Psoas muscle (tissue), 8 donors: ENCODE results near the gene FANCI. TPM values are rescaled to one million over a fixed set of nuclear protein-coding genes. Genes with fewer than 3 reads are reported as not detected.

Experiments used
- ATAC-seq, 4 donors: fragments of 200-7000 bp; cut with Tn5 transposase; one replicate each; pipeline ENCODE4 v1.9.1; 2020; ENCODE audit warnings: moderate library complexity in 3 of 4, mild to moderate bottlenecking in 2 of 4
- DNase-seq, 2 donors: peaks; one replicate each; pipeline ENCODE4 v3.0.0-alpha.2; 2020
- H3K27ac ChIP-seq: fragments of 200-600 bp; one replicate; pipeline ENCODE4 v1.8.0; 2022
- H3K27me3 ChIP-seq, 3 donors: fragments of 200-600 bp in 1 of 3; one replicate each; pipeline versions ENCODE4 v1.6.1 to v1.8.0; 2013 to 2022; ENCODE audit warnings: low read length in 2 of 3, mild to moderate bottlenecking in 2 of 3, moderate library complexity in 1 of 3; ENCODE audit not compliant: insufficient read depth in 3 of 3
- H3K36me3 ChIP-seq, 2 donors: fragments of 200-600 bp in 1 of 2; one replicate each; pipeline versions ENCODE4 v1.6.1 to v1.8.0; 2013 to 2022; ENCODE audit warnings: low read depth in 1 of 2, mild to moderate bottlenecking in 1 of 2, moderate library complexity in 1 of 2; ENCODE audit not compliant: insufficient read depth in 1 of 2
- H3K4me1 ChIP-seq: fragments of 200-600 bp; one replicate; pipeline ENCODE4 v1.8.0; 2022
- H3K4me3 ChIP-seq: fragments of 200-600 bp; one replicate; pipeline ENCODE4 v1.8.0; 2022; ENCODE audit warnings: mild to moderate bottlenecking
- H3K9me3 ChIP-seq: fragments of 200-600 bp; one replicate; pipeline ENCODE4 v1.8.0; 2022
- CTCF ChIP-seq: fragments of 200-600 bp; IDR thresholded peaks from one replicate; pipeline ENCODE4 v1.8.0; 2022; ENCODE audit warnings: antibody characterized with exemption
- WGBS, 3 donors: extraction: QIAGEN DNeasy Blood & Tissue Kit; methylation state at CpG; one replicate each; pipeline versions ENCODE4 v1.1.6 to v1.1.7; 2013; 5-methylcytosine and 5-hydroxymethylcytosine counted together
- intact Hi-C, 2 donors: fragments of 100-400 bp; cut with DNase I; formaldehyde crosslinking; loops; one replicate each; pipeline versions ENCODE4 v1.11.0 to v1.14.2; 2022
- polyA plus RNA-seq, 3 donors: library from polyadenylated mRNA; stranded (reverse); fragments of 200-250 nt; gene quantifications; one replicate each; pipeline ENCODE4 v1.2.3, GENCODE V29; 2013
- total RNA-seq, 4 donors: library from RNA; stranded (reverse); fragmentation: NEBNext Ultra II Directional in 2 of 4; extraction: Animal tissue kit (Norgen Biotek cat#: 25700) in 2 of 4; gene quantifications; one replicate each; pipeline versions ENCODE4 v1.2.1 to v1.2.4, GENCODE V29; 2021 to 2023
- donor health status: healthy with polysubstance abuse.
- donor health status: DM: no; HTN: no; CAD: no; lungs with moderate emphysema.
- donor health status: Bipolar disorder and iron deficiency.
- donor health status: healthy.
- donor health status: DM: yes; HTN: yes; CAD: no.
- donor health status: DM: no; HTN: no; CAD: no.
- donor health status: DM: no; HTN: no; CAD: no.
- donor health status: DM: yes; HTN: yes; CAD: no.

The FANCI gene
- total and polyA plus RNA-seq, 7 donors, result 0.48 to 2.3 (median 0.82) TPM

DNA sequence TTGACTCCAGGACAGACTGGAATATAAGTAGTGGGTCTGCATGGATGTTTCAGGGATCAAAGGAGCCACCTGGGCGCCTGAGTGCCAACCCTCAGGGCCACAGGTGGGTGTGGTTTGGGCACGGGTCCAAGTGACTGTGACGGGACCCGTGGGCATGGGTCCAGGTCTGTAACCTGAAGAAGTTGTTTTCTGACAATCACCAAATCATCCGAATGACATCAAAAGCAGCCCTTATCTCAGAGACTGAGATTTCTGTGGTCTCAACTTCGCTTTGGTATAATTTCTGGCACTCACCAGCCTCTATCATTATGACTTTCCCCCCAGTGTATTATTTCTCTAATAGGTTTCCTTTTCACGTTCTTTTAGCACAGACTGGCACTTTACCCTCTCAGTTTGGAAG lies 46.8 kb upstream of the FANCI start:
- intact Hi-C loops, result no loop called here
- ATAC-seq (no peak), DNase-seq (no peak)
- Histone ChIP-seq H3K27ac (no peak overlapping the region), H3K9me3 (no peaks in the 10 kb centered on the region), H3K36me3 (peaks cover 0 to 96% of the 10 kb centered on the region in 2 donors), H3K27me3 (no peaks in the 10 kb centered on the region), H3K4me3 (no peak overlapping the region), H3K4me1 (no peaks in the 10 kb centered on the region)
- TF ChIP-seq CTCF, result no peak
- WGBS, 3 donors, result 46 to 54% (median 50%) methylated on average over 7 of the region's 7 CpGs

DNA sequence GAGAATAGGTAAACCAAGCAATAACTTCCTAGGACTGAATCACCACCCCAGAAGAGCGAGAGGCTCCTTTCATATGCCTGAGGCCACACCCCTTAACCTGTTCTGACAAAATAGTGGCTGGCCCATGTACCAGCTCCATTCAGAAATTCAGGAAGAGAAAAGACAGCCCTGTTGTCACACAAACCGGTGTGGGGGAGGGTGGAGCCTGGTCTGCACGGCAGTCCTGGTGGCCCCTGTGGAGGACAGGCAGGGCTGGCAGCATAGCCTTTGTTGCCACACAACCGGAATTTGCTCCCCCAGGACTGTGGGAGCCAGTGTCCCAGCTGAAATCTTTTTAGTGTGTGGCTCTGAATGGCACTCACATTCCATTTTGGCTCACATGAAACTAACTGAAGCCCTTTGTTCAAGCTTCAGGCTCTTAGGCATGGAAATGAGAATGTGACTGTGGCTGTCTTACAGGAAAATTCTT lies 46.2 kb upstream of the FANCI start:
- no peak for DNase-seq
- peaks cover 0 to 90% of the 10 kb centered on the region in 2 donors for H3K36me3 ChIP-seq
- intact Hi-C loops, result no loop called here

DNA sequence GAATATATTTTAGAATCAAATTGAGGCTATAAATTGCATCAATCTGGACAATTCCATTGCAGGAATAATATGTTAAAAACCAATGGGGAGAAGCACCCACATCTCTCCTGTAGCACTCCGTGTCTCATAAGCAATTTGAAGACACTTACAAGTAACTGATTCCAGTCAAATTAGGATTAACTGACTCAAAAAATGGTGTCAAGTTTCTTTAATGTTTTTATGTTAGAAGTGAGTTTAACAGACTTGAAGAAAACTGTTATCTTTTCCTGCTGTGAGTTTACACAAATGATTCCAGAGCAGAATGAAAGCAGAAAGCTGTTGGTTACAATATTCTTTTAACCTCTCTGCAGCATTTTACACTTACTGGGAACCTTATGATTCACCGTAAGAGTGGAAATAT lies 45.6 kb upstream of the FANCI start:
- Histone ChIP-seq H3K9me3 (no peaks in the 10 kb centered on the region), H3K27ac (no peak overlapping the region), H3K4me1 (no peaks in the 10 kb centered on the region), H3K27me3 (no peaks in the 10 kb centered on the region), H3K36me3 (peaks cover 0 to 84% of the 10 kb centered on the region in 2 donors), H3K4me3 (no peak overlapping the region)
- intact Hi-C loops, result no loop called here
- WGBS, 3 donors, result 85 to 90% (median 88%) methylated on average over 2 of the region's 2 CpGs
- no peak for ATAC-seq
- no peak for DNase-seq
- no peak for TF ChIP-seq CTCF

More for the DNA sequence above, 46.2 kb upstream of the FANCI start:
- TF ChIP-seq CTCF, result no peak
- peak in 3 of 4 donors; percentile 38 to 57 (median 39) for ATAC-seq
- Histone ChIP-seq H3K4me1 (no peaks in the 10 kb centered on the region), H3K27ac (no peak overlapping the region), H3K9me3 (no peaks in the 10 kb centered on the region), H3K4me3 (no peak overlapping the region), H3K27me3 (no peaks in the 10 kb centered on the region)
- WGBS, 3 donors, result 47 to 49% (median 48%) methylated on average over 4 of the region's 4 CpGs

- intact Hi-C loops, result no loop called here
- Histone ChIP-seq H3K9me3 (no peaks in the 10 kb centered on the region), H3K4me1 (no peaks in the 10 kb centered on the region), H3K4me3 (no peak overlapping the region), H3K27me3 (no peaks in the 10 kb centered on the region), H3K27ac (no peak overlapping the region), H3K36me3 (peaks cover 0 to 76% of the 10 kb centered on the region in 2 donors)
- ATAC-seq, result no peak
- 75 to 80% (median 77%) methylated on average over 3 of the region's 3 CpGs for WGBS, 3 donors
- DNase-seq, result no peak
- no peak for TF ChIP-seq CTCF
These were observed 44.8 kb upstream of the FANCI start for GRCh38 chr15:89198934-89199333.

DNA sequence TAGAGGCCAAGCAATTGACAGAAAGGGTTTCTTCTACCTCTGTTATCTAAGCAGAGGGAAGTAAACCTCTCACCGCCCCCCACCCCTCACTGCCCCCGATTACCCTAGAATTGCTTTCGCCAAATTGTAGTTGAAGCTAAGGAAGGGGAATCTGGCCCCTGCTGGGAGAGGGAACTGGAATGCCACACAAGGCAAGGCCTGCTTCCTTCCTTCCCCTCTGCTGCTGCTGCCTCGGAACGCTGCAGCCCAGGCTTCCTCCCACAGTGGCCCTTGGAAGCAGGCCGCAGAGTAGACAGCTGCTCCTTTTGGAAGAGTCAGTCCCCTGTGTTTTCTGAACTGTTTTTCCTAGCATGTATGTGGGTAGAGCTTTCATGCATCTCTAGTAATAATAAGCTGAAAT lies 44.0 kb upstream of the FANCI start:
- no peaks in the 10 kb centered on the region for H3K9me3 ChIP-seq
- ATAC-seq, result no peak
- no peaks in the 10 kb centered on the region for H3K4me1 ChIP-seq
- no peak overlapping the region for H3K4me3 ChIP-seq
- H3K36me3 ChIP-seq, result peaks cover 0 to 68% of the 10 kb centered on the region in 2 donors
- no peak for DNase-seq
- no peaks in the 10 kb centered on the region for H3K27me3 ChIP-seq
- no peak for TF ChIP-seq CTCF
- no peak overlapping the region for H3K27ac ChIP-seq
- WGBS, 3 donors, result 50 to 52% (median 50%) methylated on average over 6 of the region's 6 CpGs
- intact Hi-C loops, result loop anchor here in 1 of 2 donors (10.0 kb wide), 1 partner anchor 235 kb away; no protein-coding TSS in a partner anchor
